Transverse colon (tissue), 4 donors: ENCODE measurements around the gene DMD. TPM values are rescaled to one million over a fixed set of nuclear protein-coding genes. Genes with fewer than 3 reads are reported as not detected.
"Not testable (repeated sequence)": the region's sequence is repeated elsewhere in the genome, so short reads cannot be mapped to it uniquely, and the experiment has no call there.

Experiments used
- DNase-seq: peaks from one replicate; pipeline ENCODE4 v3.0.0-alpha.2; 2019
- H3K27ac ChIP-seq, 4 donors: fragments of 200-600 bp; sonication (generic); 2 replicates each; pipeline ENCODE4 v1.5.1; 2016 to 2018; ENCODE audit warnings: inconsistent platforms in 4 of 4
- H3K27me3 ChIP-seq: fragments of 200-600 bp; sonication (generic); 2 replicates; pipeline ENCODE4 v1.5.1; 2017; ENCODE audit warnings: inconsistent platforms
- H3K36me3 ChIP-seq, 4 donors: fragments of 200-600 bp; sonication (generic); 2 replicates each; pipeline ENCODE4 v1.5.1; 2017 to 2019; ENCODE audit warnings: inconsistent platforms in 4 of 4
- H3K4me1 ChIP-seq, 4 donors: fragments of 200-600 bp; sonication (generic); 2 replicates each; pipeline ENCODE4 v1.5.1; 2017 to 2020; ENCODE audit warnings: inconsistent platforms in 4 of 4
- H3K4me3 ChIP-seq, 4 donors: fragments of 200-600 bp; sonication (generic); 1 replicate in 1 of 4; 2 replicates in 3 of 4; pipeline versions ENCODE4 v1.5.1 to v1.6.1; 2017 to 2019; ENCODE audit warnings: inconsistent platforms in 4 of 4
- H3K9me3 ChIP-seq, 2 donors: fragments of 200-600 bp; sonication (generic); 2 replicates each; pipeline ENCODE4 v1.5.1; 2017 to 2019; ENCODE audit warnings: inconsistent platforms in 2 of 2
- CTCF ChIP-seq, 5 experiments: fragments of 200-600 bp in 3 of 5; fragments of 450-650 bp in 2 of 5; sonication (generic) in 3 of 5; IDR thresholded peaks; 1 replicate in 2 of 5; 2 replicates in 3 of 5; pipeline ENCODE4 v1.5.1; 2016 to 2017; ENCODE audit warnings: antibody characterized with exemption in 5 of 5, inconsistent platforms in 3 of 5, mild to moderate bottlenecking in 2 of 5, moderate library complexity in 1 of 5
- EP300 ChIP-seq: sonication (generic); formaldehyde crosslinking; IDR thresholded peaks from one replicate; pipeline ENCODE4 v1.6.1; 2017; ENCODE audit warnings: antibody characterized with exemption, low read depth
- POLR2A ChIP-seq: fragments of 450-650 bp; IDR thresholded peaks from one replicate; pipeline ENCODE4 v1.6.1; 2016; ENCODE audit warnings: antibody characterized with exemption, mild to moderate bottlenecking, moderate library complexity
- POLR2AphosphoS5 ChIP-seq, 3 donors: sonication (generic); formaldehyde crosslinking; IDR thresholded peaks; one replicate each; pipeline ENCODE4 v1.6.1; 2016; ENCODE audit warnings: antibody characterized with exemption in 3 of 3
- WGBS, 2 donors: methylation state at CpG; one replicate each; pipeline ENCODE4 v1.1.5; 2018; ENCODE audit warnings: low coverage in 1 of 2; 5-methylcytosine and 5-hydroxymethylcytosine counted together
- in situ Hi-C, 4 donors: fragments of 200-750 bp; cut with MboI; loops; one replicate each; pipeline versions ENCODE4 v1.15.0 to v1.15.1; 2017; ENCODE audit warnings: low sequenced_read_pairs in 3 of 4, low pct_ligation_motif_present in 1 of 4, low pct_unique_long_range_greater_than_20kb in 1 of 4
- intact Hi-C: fragments of 100-400 bp; cut with DNase I; formaldehyde crosslinking; loops from one replicate; pipeline ENCODE4 v1.15.1; 2023; ENCODE audit warnings: low total_unique reads
- total RNA-seq, 4 donors: library from RNA; depleted of rRNA; stranded (reverse); fragments of >200 nt; gene quantifications; one replicate each; pipeline ENCODE4 v1.1.0, GENCODE V29; 2016

DMD gene
- total RNA-seq, 4 donors from 2014 or later = 20.9 to 44.6 (median 32.5) TPM

- in situ Hi-C loops (loop anchor here in 1 of 4 donors (25.0 kb wide), 1 partner anchor 91 kb away; no protein-coding TSS in a partner anchor), intact Hi-C loops (no loop called here)
- H3K9me3 ChIP-seq = no peaks in the 10 kb centered on the region
- DNase-seq = no peak
- H3K4me1 ChIP-seq = no peaks in the 10 kb centered on the region
- no peak overlapping the region for H3K27ac ChIP-seq
- no peaks in the 10 kb centered on the region for H3K27me3 ChIP-seq
- no peaks in the 10 kb centered on the region for H3K36me3 ChIP-seq
- no peak for TF ChIP-seq CTCF (IDR thresholded peaks at IDR 0.05)
- no peak for TF ChIP-seq POLR2A
- no peak for TF ChIP-seq POLR2AphosphoS5 (IDR thresholded peaks at IDR 0.05)
- no peak for TF ChIP-seq EP300
- 86% methylated on average over 11 of the region's 11 CpGs; no CpG with 5 or more reads in 1 of the 2 donors for WGBS, 2 donors
- no peak overlapping the region for H3K4me3 ChIP-seq
Measured at GRCh38 chrX:31471229-31471628, 1740.1 kb downstream of the DMD start.

- H3K27me3 ChIP-seq, H3K27ac ChIP-seq, H3K9me3 ChIP-seq, intact Hi-C loops, H3K36me3 ChIP-seq, DNase-seq, H3K4me3 ChIP-seq, H3K4me1 ChIP-seq: not testable (repeated sequence)
- WGBS, 2 donors = 79% methylated on average over 7 of the region's 7 CpGs; no CpG with 5 or more reads in 1 of the 2 donors
- in situ Hi-C loops = loop anchor here in 1 of 4 donors (25.0 kb wide), 1 partner anchor 92 kb away; no protein-coding TSS in a partner anchor
Measured at GRCh38 chrX:31470753-31471152, 1740.6 kb downstream of the DMD start.

GRCh38 chrX:31464306-31464915, 1746.9 kb downstream of the DMD start:
- Histone ChIP-seq H3K9me3 (no peaks in the 10 kb centered on the region), H3K27ac (no peak overlapping the region), H3K4me1 (no peaks in the 10 kb centered on the region), H3K36me3 (no peaks in the 10 kb centered on the region), H3K27me3 (no peaks in the 10 kb centered on the region), H3K4me3 (no peak overlapping the region)
- no peak for DNase-seq
- TF ChIP-seq EP300 (no peak), POLR2A (no peak), POLR2AphosphoS5 (IDR thresholded peaks at IDR 0.05) (no peak), CTCF (IDR thresholded peaks at IDR 0.05) (no peak)
- intact Hi-C loops = no loop called here
- in situ Hi-C loops = loop anchor here in 1 of 4 donors (25.0 kb wide), 1 partner anchor 98 kb away; no protein-coding TSS in a partner anchor
- WGBS, 2 donors = 44 to 51% methylated on average over 4 of the region's 4 CpGs

- Histone ChIP-seq H3K4me1 (no peaks in the 10 kb centered on the region), H3K36me3 (no peaks in the 10 kb centered on the region), H3K9me3 (no peaks in the 10 kb centered on the region), H3K27ac (no peak overlapping the region), H3K27me3 (no peaks in the 10 kb centered on the region), H3K4me3 (no peak overlapping the region)
- DNase-seq = no peak
- TF ChIP-seq CTCF (IDR thresholded peaks at IDR 0.05) (no peak), POLR2AphosphoS5 (IDR thresholded peaks at IDR 0.05) (no peak), POLR2A (no peak), EP300 (no peak)
- in situ Hi-C loops = loop anchor here in 1 of 4 donors (25.0 kb wide), 1 partner anchor 101 kb away; no protein-coding TSS in a partner anchor
- intact Hi-C loops = no loop called here
Measured at GRCh38 chrX:31461266-31461665, 1750.1 kb downstream of the DMD start.

- WGBS, 2 donors = 59 to 71% methylated on average over 5 of the region's 5 CpGs
- H3K27me3 ChIP-seq = no peaks in the 10 kb centered on the region
- H3K4me3 ChIP-seq = no peak overlapping the region
- H3K36me3 ChIP-seq = no peaks in the 10 kb centered on the region
- DNase-seq = no peak
- in situ Hi-C loops = loop anchor here in 1 of 4 donors (25.0 kb wide), 1 partner anchor 103 kb away; no protein-coding TSS in a partner anchor
- no peak for TF ChIP-seq CTCF (IDR thresholded peaks at IDR 0.05)
- TF ChIP-seq POLR2A = no peak
- TF ChIP-seq EP300 = no peak
- H3K9me3 ChIP-seq = no peaks in the 10 kb centered on the region
- H3K4me1 ChIP-seq = no peaks in the 10 kb centered on the region
- intact Hi-C loops = no loop called here
- H3K27ac ChIP-seq = no peak overlapping the region
Measured at GRCh38 chrX:31459361-31459760, 1752.0 kb downstream of the DMD start.
